KMS-11 (cell line): ENCODE results near the gene TVP23A.

Source experiments
- H2AFZ ChIP-seq: fragments of 200-600 bp; sonication (generic); 2 replicates; pipeline ENCODE4 v1.6.1; 2016; ENCODE audit warnings: antibody characterized with exemption, mixed run types, low read depth
- H3K27ac ChIP-seq: fragments of 200-600 bp; sonication (generic); 2 replicates; pipeline ENCODE4 v1.6.1; 2016; ENCODE audit warnings: mild to moderate bottlenecking, mixed run types
- H3K27me3 ChIP-seq: fragments of 200-600 bp; sonication (generic); 2 replicates; pipeline ENCODE4 v1.6.1; 2017; ENCODE audit warnings: mild to moderate bottlenecking, low read depth, mixed run types, moderate library complexity; ENCODE audit not compliant: insufficient read depth
- H3K36me3 ChIP-seq: fragments of 200-600 bp; sonication (generic); 2 replicates; pipeline ENCODE4 v1.6.1; 2017; ENCODE audit warnings: mild to moderate bottlenecking, mixed run types; ENCODE audit not compliant: insufficient read depth
- H3K4me1 ChIP-seq: fragments of 200-600 bp; sonication (generic); 2 replicates; pipeline ENCODE4 v1.6.1; 2016; ENCODE audit warnings: mild to moderate bottlenecking, low read depth, mixed run types; ENCODE audit not compliant: poor library complexity, severe bottlenecking
- H3K4me2 ChIP-seq: fragments of 200-600 bp; sonication (generic); 2 replicates; pipeline ENCODE4 v1.7.0; 2016; ENCODE audit warnings: mild to moderate bottlenecking, mixed run types
- H3K4me3 ChIP-seq: fragments of 200-600 bp; sonication (generic); IDR thresholded peaks from 2 replicates; pipeline ENCODE4 v1.6.1; 2017; ENCODE audit warnings: low read depth, low read length, mixed read lengths; ENCODE audit not compliant: insufficient read depth
- H3K79me2 ChIP-seq: fragments of 200-600 bp; sonication (generic); 2 replicates; pipeline ENCODE4 v1.6.1; 2016; ENCODE audit warnings: low read depth, mixed run types; ENCODE audit not compliant: insufficient read depth
- H3K9ac ChIP-seq: fragments of 200-600 bp; sonication (generic); 2 replicates; pipeline ENCODE4 v1.6.1; 2016; ENCODE audit warnings: mild to moderate bottlenecking, mixed run types
- H4K20me1 ChIP-seq: fragments of 200-600 bp; sonication (generic); 2 replicates; pipeline ENCODE4 v1.6.1; 2016; ENCODE audit warnings: mild to moderate bottlenecking, mixed run types; ENCODE audit not compliant: insufficient read depth
- TF ChIP-seq, protein P1 (sequence below): fragments of 200-600 bp; sonication (generic); conservative IDR thresholded peaks from 2 replicates; pipeline ENCODE4 v1.6.1; 2017; ENCODE audit warnings: low read depth, mild to moderate bottlenecking, antibody characterized with exemption, low read length, moderate library complexity, mixed read lengths

TVP23A gene

DNA sequence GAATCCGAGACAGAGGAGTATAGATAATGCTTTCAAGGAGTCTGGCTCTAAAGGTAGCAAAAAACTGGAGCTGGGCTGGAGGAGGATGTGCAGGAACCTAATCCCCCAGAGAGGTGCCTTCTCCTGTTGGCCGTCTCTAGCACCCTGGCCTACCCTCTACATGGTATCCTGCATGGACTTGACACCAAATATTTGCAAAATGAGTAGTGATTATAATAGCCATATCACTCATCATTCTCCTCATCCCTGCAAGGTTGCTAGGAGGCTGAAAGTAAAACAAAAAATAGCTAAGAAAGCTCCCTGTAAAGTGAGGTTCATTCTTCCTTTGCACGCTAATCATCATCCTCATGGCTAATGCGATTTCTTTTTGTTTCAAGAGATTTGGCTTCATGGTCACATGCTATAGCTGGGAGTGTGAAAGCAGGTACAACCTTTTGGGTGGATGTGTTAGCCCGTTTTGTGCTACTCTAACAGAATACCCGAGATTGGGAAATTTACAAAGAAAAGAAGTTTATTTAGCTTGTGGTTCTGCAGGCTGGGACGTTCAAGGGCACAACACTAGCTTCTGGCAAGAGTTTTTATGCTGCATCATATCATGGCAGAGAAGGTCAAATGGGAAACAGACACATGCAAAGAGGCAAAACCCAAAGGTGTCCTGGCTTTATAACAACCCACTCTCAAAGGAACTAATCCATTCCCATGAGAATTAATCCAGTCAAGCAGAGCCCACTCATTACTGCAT is 31.3 kb upstream of the TVP23A start:
- H3K4me1 ChIP-seq = peaks cover 30% of the 10 kb centered on the region
- no peaks in the 10 kb centered on the region for H3K27me3 ChIP-seq
- H3K9ac ChIP-seq = no peak overlapping the region
- no peak overlapping the region for H3K27ac ChIP-seq
- no peak overlapping the region for H3K4me2 ChIP-seq
- H2AFZ ChIP-seq = no peak overlapping the region
- no peaks in the 10 kb centered on the region for H3K36me3 ChIP-seq
- no peaks in the 10 kb centered on the region for H4K20me1 ChIP-seq
- H3K4me3 ChIP-seq = no peak overlapping the region
- TF ChIP-seq, protein P1, sequence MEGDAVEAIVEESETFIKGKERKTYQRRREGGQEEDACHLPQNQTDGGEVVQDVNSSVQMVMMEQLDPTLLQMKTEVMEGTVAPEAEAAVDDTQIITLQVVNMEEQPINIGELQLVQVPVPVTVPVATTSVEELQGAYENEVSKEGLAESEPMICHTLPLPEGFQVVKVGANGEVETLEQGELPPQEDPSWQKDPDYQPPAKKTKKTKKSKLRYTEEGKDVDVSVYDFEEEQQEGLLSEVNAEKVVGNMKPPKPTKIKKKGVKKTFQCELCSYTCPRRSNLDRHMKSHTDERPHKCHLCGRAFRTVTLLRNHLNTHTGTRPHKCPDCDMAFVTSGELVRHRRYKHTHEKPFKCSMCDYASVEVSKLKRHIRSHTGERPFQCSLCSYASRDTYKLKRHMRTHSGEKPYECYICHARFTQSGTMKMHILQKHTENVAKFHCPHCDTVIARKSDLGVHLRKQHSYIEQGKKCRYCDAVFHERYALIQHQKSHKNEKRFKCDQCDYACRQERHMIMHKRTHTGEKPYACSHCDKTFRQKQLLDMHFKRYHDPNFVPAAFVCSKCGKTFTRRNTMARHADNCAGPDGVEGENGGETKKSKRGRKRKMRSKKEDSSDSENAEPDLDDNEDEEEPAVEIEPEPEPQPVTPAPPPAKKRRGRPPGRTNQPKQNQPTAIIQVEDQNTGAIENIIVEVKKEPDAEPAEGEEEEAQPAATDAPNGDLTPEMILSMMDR = no peak
- no peaks in the 10 kb centered on the region for H3K79me2 ChIP-seq

DNA sequence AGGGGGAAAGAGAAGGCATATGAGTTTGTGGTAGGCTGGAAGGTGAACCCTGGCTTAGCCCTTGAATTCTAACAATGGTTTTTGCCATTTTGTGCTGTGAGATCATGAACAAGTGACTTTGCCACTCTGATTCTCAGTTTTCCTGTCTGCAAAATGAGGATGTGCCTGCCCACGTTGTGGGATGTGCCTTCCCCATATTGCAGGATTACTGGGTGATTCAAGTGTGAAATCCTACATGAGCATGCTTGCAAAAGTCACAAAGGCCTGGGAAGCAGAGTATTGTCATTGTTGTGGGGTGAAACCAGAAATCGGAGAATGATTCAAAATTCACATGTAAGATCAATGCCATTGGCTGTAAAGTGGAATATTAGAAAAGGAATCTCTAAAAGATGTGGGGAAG is 28.6 kb upstream of the TVP23A start:
- Histone ChIP-seq H3K4me2 (no peak overlapping the region), H3K4me3 (no peak overlapping the region), H2AFZ (no peak overlapping the region), H3K36me3 (no peaks in the 10 kb centered on the region), H3K27ac (no peak overlapping the region), H4K20me1 (no peaks in the 10 kb centered on the region), H3K9ac (no peak overlapping the region), H3K27me3 (no peaks in the 10 kb centered on the region), H3K79me2 (no peaks in the 10 kb centered on the region), H3K4me1 (peaks cover 48% of the 10 kb centered on the region)
- TF ChIP-seq, protein P1 = no peak

DNA sequence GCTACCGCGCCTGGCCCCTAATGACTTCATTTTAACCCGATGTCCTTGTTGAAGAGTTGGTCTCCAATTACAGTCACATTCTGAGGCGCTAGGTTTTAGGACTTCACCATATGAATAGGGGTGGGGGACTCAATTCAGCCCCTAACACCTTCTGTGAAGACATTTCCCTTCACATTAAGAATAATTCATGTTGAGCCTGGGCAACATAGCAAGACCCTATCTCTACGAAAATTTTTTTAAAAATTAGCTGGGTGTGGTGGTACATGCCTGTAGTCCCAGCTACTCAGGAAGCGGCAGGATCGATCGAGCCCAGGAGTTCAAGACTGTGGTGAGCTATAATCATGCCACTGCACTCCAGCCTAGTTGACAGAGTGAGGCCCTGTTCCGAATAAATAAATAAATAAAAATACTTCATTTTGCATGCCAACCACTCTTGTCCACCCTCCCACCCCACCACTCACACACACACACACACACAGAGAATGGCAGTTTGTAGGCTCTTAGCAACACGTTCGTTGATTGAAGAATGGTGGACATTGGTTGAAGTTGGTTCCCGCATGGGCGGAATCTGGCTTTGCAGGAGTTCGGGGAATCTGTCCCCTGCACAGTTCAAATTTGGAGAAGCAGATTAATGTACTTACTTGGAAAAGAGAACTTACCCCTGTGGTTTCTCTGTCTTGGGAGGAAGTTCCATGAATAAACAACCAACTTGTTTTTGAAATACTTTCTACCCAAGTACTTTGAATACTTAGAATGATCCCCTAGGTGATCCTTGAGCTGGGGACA is 27.8 kb upstream of the TVP23A start:
- TF ChIP-seq, protein P1 = no peak
- Histone ChIP-seq H3K79me2 (no peaks in the 10 kb centered on the region), H3K4me2 (no peak overlapping the region), H3K27me3 (no peaks in the 10 kb centered on the region), H4K20me1 (no peaks in the 10 kb centered on the region), H3K36me3 (no peaks in the 10 kb centered on the region), H3K9ac (no peak overlapping the region), H3K4me1 (peaks cover 51% of the 10 kb centered on the region), H3K4me3 (no peak overlapping the region), H2AFZ (no peak overlapping the region), H3K27ac (no peak overlapping the region)

- H3K27me3 ChIP-seq = no peaks in the 10 kb centered on the region
- H2AFZ ChIP-seq = no peak overlapping the region
- H3K79me2 ChIP-seq = no peaks in the 10 kb centered on the region
- no peak overlapping the region for H3K4me3 ChIP-seq
- H3K4me1 ChIP-seq = peaks cover 92% of the 10 kb centered on the region
- no peak overlapping the region for H3K27ac ChIP-seq
- no peak overlapping the region for H3K4me2 ChIP-seq
- TF ChIP-seq, protein P1 = no peak
- no peak overlapping the region for H3K9ac ChIP-seq
- no peaks in the 10 kb centered on the region for H3K36me3 ChIP-seq
- no peaks in the 10 kb centered on the region for H4K20me1 ChIP-seq
Observed at GRCh38 chr16:10840703-10841102, 22.1 kb upstream of the TVP23A start.
